ENCODE results near the gene POU2F3.
"Not testable (repeated sequence)": the region's sequence is repeated elsewhere in the genome, so short reads cannot be mapped to it uniquely, and the experiment has no call there.

POU2F3 gene

DNA sequence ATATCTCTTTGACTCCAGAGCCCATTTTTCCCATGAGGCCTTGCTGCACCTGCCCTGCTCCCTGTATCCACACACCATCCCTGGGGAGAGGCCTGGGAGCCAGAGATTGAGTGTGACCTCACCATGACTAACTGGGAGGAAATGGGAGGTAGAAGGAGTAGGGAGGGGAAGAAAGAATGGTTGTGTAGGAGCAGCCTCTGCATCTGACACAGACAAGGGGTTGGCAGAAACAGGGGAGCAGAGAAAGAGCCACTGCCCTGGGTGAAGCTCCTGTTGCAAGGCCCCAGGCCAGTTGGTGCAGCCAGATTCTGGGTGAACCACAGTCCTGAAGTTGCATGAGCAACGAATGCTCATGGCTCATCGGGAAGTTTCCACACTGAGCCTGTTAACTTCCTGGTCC lies 32.4 kb downstream of the POU2F3 start:
- H3K4me3 ChIP-seq (ENCODE audit: low read depth, low read length): no peak overlapping the region
- no peaks in the 10 kb centered on the region for H3K36me3 ChIP-seq (ENCODE audit: control insufficient read depth in 2 of 2, insufficient read depth in 1 of 2, low read length in 2 of 2)
- TF ChIP-seq, protein P1, sequence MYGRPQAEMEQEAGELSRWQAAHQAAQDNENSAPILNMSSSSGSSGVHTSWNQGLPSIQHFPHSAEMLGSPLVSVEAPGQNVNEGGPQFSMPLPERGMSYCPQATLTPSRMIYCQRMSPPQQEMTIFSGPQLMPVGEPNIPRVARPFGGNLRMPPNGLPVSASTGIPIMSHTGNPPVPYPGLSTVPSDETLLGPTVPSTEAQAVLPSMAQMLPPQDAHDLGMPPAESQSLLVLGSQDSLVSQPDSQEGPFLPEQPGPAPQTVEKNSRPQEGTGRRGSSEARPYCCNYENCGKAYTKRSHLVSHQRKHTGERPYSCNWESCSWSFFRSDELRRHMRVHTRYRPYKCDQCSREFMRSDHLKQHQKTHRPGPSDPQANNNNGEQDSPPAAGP (tag by site-specific recombination; IDR thresholded peaks at IDR 0.05): 0 out of 2 replicates have a peak, but pooled peaks have one; percentile 49
- TF ChIP-seq, protein P2, sequence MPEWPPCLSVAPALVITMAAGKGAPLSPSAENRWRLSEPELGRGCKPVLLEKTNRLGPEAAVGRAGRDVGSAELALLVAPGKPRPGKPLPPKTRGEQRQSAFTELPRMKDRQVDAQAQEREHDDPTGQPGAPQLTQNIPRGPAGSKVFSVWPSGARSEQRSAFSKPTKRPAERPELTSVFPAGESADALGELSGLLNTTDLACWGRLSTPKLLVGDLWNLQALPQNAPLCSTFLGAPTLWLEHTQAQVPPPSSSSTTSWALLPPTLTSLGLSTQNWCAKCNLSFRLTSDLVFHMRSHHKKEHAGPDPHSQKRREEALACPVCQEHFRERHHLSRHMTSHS (tag by site-specific recombination; IDR thresholded peaks at IDR 0.05): no peak
- peak; percentile 61 for TF ChIP-seq EGR2 (tag by site-specific recombination; IDR thresholded peaks at IDR 0.05; ENCODE audit: low read depth)
- no peak for TF ChIP-seq ZNF48 (tag by site-specific recombination; IDR thresholded peaks at IDR 0.05)
- no peak for TF ChIP-seq YY1 (tag by site-specific recombination; IDR thresholded peaks at IDR 0.05)
- TF ChIP-seq WT1 (tag by site-specific recombination; IDR thresholded peaks at IDR 0.05): peak; percentile 73
- TF ChIP-seq ZNF561 (tag by site-specific recombination; IDR thresholded peaks at IDR 0.05; ENCODE audit: borderline replicate concordance): no peak
- TF ChIP-seq, protein P3, sequence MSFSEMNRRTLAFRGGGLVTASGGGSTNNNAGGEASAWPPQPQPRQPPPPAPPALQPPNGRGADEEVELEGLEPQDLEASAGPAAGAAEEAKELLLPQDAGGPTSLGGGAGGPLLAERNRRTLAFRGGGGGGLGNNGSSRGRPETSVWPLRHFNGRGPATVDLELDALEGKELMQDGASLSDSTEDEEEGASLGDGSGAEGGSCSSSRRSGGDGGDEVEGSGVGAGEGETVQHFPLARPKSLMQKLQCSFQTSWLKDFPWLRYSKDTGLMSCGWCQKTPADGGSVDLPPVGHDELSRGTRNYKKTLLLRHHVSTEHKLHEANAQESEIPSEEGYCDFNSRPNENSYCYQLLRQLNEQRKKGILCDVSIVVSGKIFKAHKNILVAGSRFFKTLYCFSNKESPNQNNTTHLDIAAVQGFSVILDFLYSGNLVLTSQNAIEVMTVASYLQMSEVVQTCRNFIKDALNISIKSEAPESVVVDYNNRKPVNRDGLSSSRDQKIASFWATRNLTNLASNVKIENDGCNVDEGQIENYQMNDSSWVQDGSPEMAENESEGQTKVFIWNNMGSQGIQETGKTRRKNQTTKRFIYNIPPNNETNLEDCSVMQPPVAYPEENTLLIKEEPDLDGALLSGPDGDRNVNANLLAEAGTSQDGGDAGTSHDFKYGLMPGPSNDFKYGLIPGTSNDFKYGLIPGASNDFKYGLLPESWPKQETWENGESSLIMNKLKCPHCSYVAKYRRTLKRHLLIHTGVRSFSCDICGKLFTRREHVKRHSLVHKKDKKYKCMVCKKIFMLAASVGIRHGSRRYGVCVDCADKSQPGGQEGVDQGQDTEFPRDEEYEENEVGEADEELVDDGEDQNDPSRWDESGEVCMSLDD (tag by site-specific recombination; IDR thresholded peaks at IDR 0.05): no peak
- TF ChIP-seq, protein P4, sequence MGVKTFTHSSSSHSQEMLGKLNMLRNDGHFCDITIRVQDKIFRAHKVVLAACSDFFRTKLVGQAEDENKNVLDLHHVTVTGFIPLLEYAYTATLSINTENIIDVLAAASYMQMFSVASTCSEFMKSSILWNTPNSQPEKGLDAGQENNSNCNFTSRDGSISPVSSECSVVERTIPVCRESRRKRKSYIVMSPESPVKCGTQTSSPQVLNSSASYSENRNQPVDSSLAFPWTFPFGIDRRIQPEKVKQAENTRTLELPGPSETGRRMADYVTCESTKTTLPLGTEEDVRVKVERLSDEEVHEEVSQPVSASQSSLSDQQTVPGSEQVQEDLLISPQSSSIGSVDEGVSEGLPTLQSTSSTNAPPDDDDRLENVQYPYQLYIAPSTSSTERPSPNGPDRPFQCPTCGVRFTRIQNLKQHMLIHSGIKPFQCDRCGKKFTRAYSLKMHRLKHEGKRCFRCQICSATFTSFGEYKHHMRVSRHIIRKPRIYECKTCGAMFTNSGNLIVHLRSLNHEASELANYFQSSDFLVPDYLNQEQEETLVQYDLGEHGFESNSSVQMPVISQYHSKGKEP (tag by site-specific recombination; IDR thresholded peaks at IDR 0.05): no peak
- no peaks in the 10 kb centered on the region for H3K9me3 ChIP-seq (ENCODE audit: control insufficient read depth, insufficient read depth, low read depth, low read length)
- CTCF ChIA-PET: no interaction called here
- POLR2A ChIA-PET: no interaction called here
- H3K27ac ChIP-seq (ENCODE audit: extremely low read depth, low read depth, low read length): no peak overlapping the region
- no peaks in the 10 kb centered on the region for H3K4me1 ChIP-seq (ENCODE audit: control insufficient read depth, insufficient read depth, low read length)

DNA sequence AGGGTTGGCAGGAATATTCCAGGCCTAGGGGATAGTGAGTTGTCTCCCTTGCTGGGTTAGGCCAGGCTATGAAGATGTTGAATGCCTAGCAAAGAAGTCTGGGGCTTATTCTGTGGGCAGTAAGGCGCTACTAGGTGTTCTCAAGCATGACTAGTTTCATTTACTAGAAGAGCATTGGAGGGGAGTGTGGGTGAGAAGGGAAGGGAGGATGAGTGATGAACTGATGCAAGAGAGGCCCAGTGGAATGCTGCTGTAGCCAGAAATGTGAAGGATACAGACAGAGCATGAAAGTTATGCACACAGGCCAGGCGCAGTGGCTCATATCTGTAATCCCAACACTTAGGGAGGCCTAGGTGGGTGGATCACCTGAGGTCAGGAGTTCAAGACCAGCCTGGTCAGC lies 33.5 kb downstream of the POU2F3 start:
- TF ChIP-seq ZNF530 (tag by site-specific recombination; IDR thresholded peaks at IDR 0.05; ENCODE audit: low read depth) (no peak), EGR2 (tag by site-specific recombination; IDR thresholded peaks at IDR 0.05; ENCODE audit: low read depth) (peak; percentile 58; the same call in 1 of the 2 replicates), ZNF548 (tag by site-specific recombination; IDR thresholded peaks at IDR 0.05) (no peak), ZNF311 (tag by site-specific recombination; IDR thresholded peaks at IDR 0.05; ENCODE audit: borderline replicate concordance) (no peak), ZNF121 (tag by site-specific recombination; IDR thresholded peaks at IDR 0.05) (no peak), ZFHX2 (tag by site-specific recombination; conservative IDR thresholded peaks at IDR 0.05) (peak; percentile 31; the same call in 1 of the 2 replicates), ZBTB17 (tag by site-specific recombination; IDR thresholded peaks at IDR 0.05) (no peak), SETDB1 (IDR thresholded peaks at IDR 0.05; ENCODE audit: insufficient read length, low read length) (no peak)
- Histone ChIP-seq H3K9me3 (ENCODE audit: control insufficient read depth, insufficient read depth, low read depth, low read length) (no peaks in the 10 kb centered on the region), H3K4me1 (ENCODE audit: control insufficient read depth, insufficient read depth, low read length) (no peaks in the 10 kb centered on the region), H3K4me3 (ENCODE audit: low read depth, low read length) (no peak overlapping the region), H3K36me3 (ENCODE audit: control insufficient read depth in 2 of 2, insufficient read depth in 1 of 2, low read length in 2 of 2) (no peaks in the 10 kb centered on the region), H3K27ac (ENCODE audit: extremely low read depth, low read depth, low read length) (no peak overlapping the region)
- ChIA-PET POLR2A (no interaction called here), CTCF (no interaction called here)

DNA sequence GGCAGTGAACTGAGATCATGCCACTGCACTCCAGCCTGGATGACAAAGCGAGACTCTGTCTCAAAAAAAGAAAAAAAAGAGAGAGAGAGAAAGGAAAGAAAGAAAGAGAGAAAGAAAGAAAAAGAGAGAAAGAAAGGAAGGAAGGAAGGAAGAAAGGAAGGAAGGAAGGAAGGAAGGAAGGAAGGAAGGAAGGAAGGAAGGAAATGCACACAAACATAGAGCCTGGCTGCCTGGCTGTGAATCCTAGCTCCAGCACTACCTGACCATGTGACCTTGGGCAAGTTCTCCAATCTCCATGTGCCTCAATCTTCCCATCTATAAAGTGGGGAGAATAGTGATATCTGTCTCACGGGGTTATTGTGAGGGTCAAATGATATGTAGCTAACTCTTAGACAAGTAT lies 34.0 kb downstream of the POU2F3 start:
- POLR2A ChIA-PET; H3K9me3 ChIP-seq (ENCODE audit: control insufficient read depth, insufficient read depth, low read depth, low read length); CTCF ChIA-PET; H3K27ac ChIP-seq (ENCODE audit: extremely low read depth, low read depth, low read length); H3K4me3 ChIP-seq (ENCODE audit: low read depth, low read length); H3K4me1 ChIP-seq (ENCODE audit: control insufficient read depth, insufficient read depth, low read length); H3K36me3 ChIP-seq (ENCODE audit: control insufficient read depth in 2 of 2, insufficient read depth in 1 of 2, low read length in 2 of 2): not testable (repeated sequence)
- peak; percentile 78 for TF ChIP-seq ZNF366 (tag by site-specific recombination; conservative IDR thresholded peaks at IDR 0.05)
